NCI-H2107 treated with DMSO at 0.1 percent for 48 hours (cell line): ENCODE measurements around the gene AP3B1.

Experiments used
- DNase-seq: peaks from one replicate; lab custom pipeline; 2025; ENCODE audit not compliant: unreplicated experiment; lab: John Stamatoyannopoulos, UW

Gene AP3B1

GRCh38 chr5:78162253-78162862 is 132.1 kb downstream of the AP3B1 start:
- DNase-seq = peak; percentile 55

DNA sequence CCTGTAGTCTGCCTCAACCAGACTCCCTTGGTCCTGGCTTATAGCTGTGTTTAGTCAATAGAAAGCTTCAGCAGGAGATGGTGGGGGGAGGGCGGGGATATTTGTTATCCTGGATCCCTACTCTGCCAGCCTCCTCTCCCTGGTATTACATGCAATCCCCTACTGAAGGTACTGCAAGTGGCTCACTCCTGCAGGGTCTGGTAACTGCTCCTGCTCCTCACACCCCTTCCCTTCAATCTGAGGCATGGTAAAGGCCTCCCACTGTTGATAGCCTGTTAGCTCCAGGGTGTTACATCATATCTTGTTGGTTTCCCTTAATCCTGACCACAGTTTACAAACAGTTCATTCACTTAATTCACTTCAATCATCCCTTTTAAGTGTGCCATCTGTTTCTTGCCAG is 137.5 kb downstream of the AP3B1 start:
- no peak for DNase-seq

DNA sequence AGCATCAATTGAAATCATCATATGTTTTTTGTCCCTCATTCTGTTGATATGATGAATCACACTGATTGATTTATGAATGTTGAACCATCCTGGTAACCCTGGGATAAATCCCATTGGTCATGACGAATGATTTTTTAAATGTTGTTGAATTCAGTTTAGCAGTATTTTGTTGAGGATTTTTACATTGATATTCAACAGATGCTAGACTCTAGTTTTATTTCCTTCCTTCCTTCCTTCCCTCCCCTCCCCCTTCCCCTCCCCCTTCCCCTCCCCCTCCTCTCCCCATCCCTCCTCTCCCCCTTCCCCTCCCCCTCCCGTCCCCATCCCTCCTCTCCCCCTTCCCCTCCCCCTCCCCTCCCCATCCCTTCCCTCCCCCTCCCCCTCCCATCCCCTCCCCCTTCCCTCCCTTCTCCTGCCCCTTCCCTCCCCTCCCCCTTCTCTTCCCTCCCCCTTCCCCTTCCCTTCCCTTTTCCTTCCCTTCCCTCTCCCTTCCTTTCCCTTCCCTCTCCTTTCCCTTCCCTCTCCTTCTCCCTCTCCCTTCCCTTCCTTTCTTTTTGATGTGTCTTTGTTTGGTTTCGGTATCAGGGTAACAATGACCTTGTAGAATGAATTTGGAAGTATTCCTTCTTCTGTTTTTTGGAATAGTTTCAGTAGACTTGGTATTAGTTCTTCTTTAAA is 142.8 kb downstream of the AP3B1 start:
- DNase-seq = no peak

- DNase-seq = no peak
Observed at GRCh38 chr5:78137290-78137689, 157.2 kb downstream of the AP3B1 start.

GRCh38 chr5:78133423-78133822 is 161.1 kb downstream of the AP3B1 start:
- no peak for DNase-seq

DNA sequence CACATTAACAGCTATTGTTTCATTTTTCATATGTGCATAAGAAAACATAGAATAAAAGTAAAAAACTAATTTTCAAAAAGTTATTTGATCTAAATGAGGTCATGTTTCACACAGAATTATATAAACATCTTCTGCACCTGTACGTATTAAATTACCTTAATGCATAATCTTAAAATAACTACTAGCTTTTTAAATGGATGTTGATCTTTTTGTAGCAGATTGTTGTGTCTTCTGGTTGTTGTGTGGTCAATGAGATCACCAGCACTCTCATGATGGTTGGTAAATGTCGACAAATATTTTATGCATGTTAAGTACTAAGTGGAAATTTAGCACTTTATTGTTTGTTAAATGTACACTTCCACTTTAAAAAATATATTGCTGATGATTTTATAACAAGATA is 162.0 kb downstream of the AP3B1 start:
- DNase-seq = peak; percentile 75

GRCh38 chr5:78129597-78129996 is 164.9 kb downstream of the AP3B1 start:
- no peak for DNase-seq

DNA sequence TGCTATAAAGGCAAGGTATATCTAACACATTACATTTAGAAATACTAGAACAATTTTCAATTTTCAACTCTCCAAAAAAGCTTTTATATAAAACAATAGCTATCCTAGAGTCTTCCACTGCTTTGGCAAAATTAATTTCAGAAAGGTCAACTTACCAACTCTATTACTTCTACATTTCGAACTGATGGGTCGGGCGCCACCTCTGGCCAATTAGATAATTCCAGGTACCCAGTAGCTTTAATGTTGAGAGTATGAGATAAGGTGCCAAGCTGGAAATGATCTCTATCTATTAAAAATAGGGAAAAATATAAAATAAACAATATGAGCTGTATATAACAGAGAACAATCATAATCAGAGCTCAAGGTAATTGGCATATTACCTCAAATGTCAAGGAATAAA is 166.6 kb downstream of the AP3B1 start:
- no peak for DNase-seq

DNA sequence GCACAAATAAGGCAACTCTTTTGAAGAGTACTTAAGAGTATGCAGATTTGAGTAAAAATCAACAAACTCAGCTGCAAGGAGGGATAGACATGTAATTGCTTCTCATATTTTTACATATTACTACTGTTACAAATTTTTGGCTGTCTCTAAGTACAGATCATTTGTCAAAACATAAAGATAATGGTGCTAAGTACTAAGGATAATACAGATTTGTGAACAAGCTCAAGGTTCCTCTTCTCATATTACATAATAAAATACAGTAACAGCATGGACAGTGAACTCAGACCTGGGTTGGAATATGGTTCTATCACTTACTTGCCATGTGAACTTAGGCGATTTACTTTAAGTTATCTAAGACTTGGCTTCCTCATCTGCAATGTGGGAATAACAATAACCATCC is 168.0 kb downstream of the AP3B1 start:
- DNase-seq = no peak

DNA sequence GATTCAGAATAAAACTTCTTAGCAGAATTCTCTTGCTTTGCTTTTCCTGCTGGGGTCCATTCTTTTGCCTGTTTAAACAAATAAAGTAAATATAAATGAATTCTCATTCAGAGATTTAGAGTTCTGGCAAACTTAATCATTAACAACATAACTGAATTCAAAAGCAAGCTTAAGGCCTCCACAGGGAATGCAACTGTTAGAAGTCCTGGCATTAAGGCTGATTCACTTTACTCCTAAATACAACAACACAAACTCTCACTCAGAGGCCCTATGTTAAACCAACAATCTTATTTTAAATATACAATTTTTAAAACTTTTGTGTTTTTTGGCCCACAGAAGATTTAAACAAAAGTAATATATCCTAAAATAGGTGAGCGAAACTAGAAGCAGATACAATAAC is 178.3 kb downstream of the AP3B1 start:
- DNase-seq = no peak

- DNase-seq = no peak
Observed at GRCh38 chr5:78113689-78114264, 180.7 kb downstream of the AP3B1 start.

GRCh38 chr5:78112931-78113330 is 181.6 kb downstream of the AP3B1 start:
- no peak for DNase-seq

DNA sequence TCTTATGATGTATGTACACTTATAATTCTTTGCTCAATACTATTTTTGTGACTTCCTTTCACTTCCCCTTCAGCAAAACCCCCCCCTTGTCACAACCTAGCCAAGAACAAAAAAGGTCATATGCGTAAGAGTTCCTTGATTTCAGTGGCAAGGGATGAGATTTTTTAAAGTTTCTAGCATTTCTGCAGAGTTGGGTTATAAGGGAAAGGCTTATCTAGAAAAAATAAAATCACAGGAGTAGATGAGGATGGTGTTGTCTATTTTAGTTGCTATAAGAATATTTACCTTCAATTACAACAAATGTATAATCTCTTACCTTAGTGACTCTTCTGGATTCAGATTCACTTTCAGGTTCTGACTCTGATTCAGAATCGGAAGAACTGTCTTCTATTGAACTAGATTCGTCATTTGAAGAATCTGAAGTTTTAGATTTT is 184.6 kb downstream of the AP3B1 start:
- DNase-seq = no peak

DNA sequence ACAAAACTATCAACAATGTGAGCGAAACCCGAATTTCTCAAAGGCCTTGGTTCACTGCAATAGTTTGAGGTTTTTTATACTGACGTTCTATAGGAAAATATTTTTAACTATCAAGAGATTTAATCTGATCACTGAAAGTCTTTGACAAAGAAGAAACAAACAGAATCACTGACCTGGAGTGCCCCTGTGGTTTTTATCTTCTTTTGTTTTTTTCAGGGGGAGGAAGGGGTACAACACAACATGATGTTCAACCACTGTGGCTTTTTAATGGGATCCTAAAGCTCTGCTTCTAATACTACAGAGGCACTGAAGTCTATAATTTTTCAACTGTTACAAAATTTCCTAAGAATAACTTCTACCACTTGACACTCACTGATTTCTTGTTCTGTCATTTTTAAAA is 185.9 kb downstream of the AP3B1 start:
- no peak for DNase-seq

GRCh38 chr5:78103232-78103918 is 191.1 kb downstream of the AP3B1 start:
- DNase-seq = no peak

DNA sequence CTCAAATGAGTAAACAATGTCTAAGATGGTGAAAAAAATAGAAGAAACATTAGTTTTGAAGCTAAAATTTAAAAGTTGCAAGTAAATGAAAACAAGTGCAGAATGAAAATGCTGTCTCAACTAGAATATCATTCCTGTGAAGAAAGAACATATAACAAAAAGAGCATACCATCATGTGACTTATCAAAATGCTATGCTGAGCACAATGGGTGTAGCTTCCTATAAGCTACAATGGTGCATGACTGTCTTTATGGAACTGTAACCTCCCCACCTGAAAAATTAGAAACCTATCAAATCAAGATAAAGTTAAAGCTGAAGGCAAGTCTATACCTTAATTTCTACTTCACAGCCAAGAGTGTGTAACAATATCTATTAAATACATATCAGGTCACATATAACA is 192.0 kb downstream of the AP3B1 start:
- no peak for DNase-seq

DNA sequence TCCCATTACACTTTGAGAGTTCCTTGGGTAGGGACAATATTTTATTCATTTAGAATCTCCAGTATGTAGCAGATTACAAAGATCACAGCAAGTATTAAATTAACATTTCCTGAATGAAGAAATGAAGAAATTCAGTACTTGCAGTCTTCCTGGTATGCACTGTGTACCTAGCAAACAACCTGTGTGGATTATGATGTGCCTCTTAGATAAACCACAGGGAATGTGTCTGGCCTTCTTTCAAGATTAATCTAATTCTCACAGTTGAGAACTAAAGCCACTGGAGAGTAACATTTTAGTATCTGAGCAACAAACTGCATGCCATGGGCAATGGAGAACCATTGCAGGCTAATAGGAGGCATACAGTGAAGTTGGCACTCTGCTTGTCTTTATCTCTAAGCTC is 199.4 kb downstream of the AP3B1 start:
- DNase-seq = no peak

GRCh38 chr5:78090002-78090401 is 204.5 kb downstream of the AP3B1 start:
- no peak for DNase-seq

GRCh38 chr5:78078858-78079257 is 215.6 kb downstream of the AP3B1 start:
- DNase-seq = no peak

- DNase-seq = no peak
Observed at GRCh38 chr5:78077369-78078068, 217.0 kb downstream of the AP3B1 start.

DNA sequence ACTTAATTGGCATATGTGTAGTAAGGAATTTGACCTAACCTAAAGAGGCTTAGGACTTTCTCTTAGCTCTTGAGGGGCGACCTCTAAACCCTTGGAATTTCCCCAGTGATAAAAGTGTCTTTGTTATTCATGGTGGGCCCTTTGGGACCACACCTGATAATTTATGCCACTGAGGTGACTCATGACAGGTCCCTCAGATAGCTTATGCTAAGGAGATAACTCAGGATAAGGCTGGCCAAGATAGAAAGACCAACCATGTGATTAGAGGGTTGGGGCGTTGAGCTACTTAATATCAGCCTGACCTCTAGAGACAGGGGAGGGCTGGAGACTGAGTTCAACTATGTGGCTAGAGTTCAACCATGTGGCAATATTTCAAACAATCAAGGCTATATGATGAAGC is 218.1 kb downstream of the AP3B1 start:
- no peak for DNase-seq
